SK-N-SH treated with all-trans-retinoic acid at 6 μM for 48 hours (cell line): ENCODE results near the gene SFT2D3.

ENCODE experiments used
- ATAC-seq: fragments of 200-7000 bp; cut with Tn5 transposase; 3 replicates; pipeline ENCODE4 v1.9.1; 2020; ENCODE audit warnings: mild to moderate bottlenecking, moderate library complexity
- ARNTL ChIP-seq: fragments of 450-650 bp; formaldehyde crosslinking; IDR thresholded peaks from 2 replicates; pipeline ENCODE4 v1.5.0; 2020; ENCODE audit warnings: low read depth, mild to moderate bottlenecking, moderate library complexity, borderline replicate concordance
- BACH2 ChIP-seq: fragments of 250-450 bp; sonication (Bioruptor Pico); IDR thresholded peaks from 2 replicates; pipeline ENCODE4 v1.9.0; 2021; ENCODE audit warnings: mild to moderate bottlenecking, borderline replicate concordance
- CSDC2 ChIP-seq: fragments of 250-450 bp; sonication (Bioruptor Pico); IDR thresholded peaks from 2 replicates; pipeline ENCODE4 v1.5.0; 2020; ENCODE audit warnings: mild to moderate bottlenecking, moderate library complexity
- ISL1 ChIP-seq: fragments of 250-450 bp; sonication (Bioruptor Pico); IDR thresholded peaks from 2 replicates; pipeline ENCODE4 v2.1.2; 2022; ENCODE audit warnings: mild to moderate bottlenecking, moderate library complexity
- OSR1 ChIP-seq: fragments of 250-450 bp; sonication (Bioruptor Pico); IDR thresholded peaks from 2 replicates; pipeline ENCODE4 v1.8.0; 2022; ENCODE audit warnings: moderate library complexity, mild to moderate bottlenecking, inconsistent platforms
- RARB ChIP-seq: fragments of 250-450 bp; sonication (Bioruptor Pico); IDR thresholded peaks from 2 replicates; pipeline ENCODE4 v1.8.0; 2021; ENCODE audit warnings: mild to moderate bottlenecking, moderate library complexity
- SNAI2 ChIP-seq: fragments of 250-450 bp; sonication (Bioruptor Pico); IDR thresholded peaks from 2 replicates; pipeline ENCODE4 v1.5.0; 2020; ENCODE audit warnings: mild to moderate bottlenecking, moderate library complexity
- TCF4 ChIP-seq: fragments of 250-450 bp; sonication (Bioruptor Pico); IDR thresholded peaks from 2 replicates; pipeline ENCODE4 v1.8.0; 2021; ENCODE audit warnings: mild to moderate bottlenecking, moderate library complexity, borderline replicate concordance
- TOX ChIP-seq: fragments of 250-450 bp; sonication (Bioruptor Pico); IDR thresholded peaks from 2 replicates; pipeline ENCODE4 v1.8.0; 2021; ENCODE audit warnings: mild to moderate bottlenecking, moderate library complexity, borderline replicate concordance
- ZC3H10 ChIP-seq: fragments of 250-450 bp; sonication (Bioruptor Pico); IDR thresholded peaks from 2 replicates; pipeline ENCODE4 v1.5.1; 2021; ENCODE audit warnings: mild to moderate bottlenecking, moderate library complexity
- ZFP3 ChIP-seq: fragments of 250-450 bp; sonication (Bioruptor Pico); IDR thresholded peaks from 2 replicates; pipeline ENCODE4 v1.5.0; 2020; ENCODE audit warnings: mild to moderate bottlenecking, moderate library complexity
- ZNF565 ChIP-seq: fragments of 450-650 bp; formaldehyde crosslinking; conservative IDR thresholded peaks from 2 replicates; pipeline ENCODE4 v1.5.0; 2020; ENCODE audit warnings: low read depth, mild to moderate bottlenecking, moderate library complexity
- ZNF70 ChIP-seq: fragments of 450-650 bp; formaldehyde crosslinking; IDR thresholded peaks from 2 replicates; pipeline ENCODE4 v1.5.0; 2020; ENCODE audit warnings: mild to moderate bottlenecking, moderate library complexity
- ZNF8 ChIP-seq: fragments of 450-650 bp; formaldehyde crosslinking; IDR thresholded peaks from 2 replicates; pipeline ENCODE4 v1.5.0; 2020; ENCODE audit warnings: mild to moderate bottlenecking, moderate library complexity
- TF ChIP-seq, protein P1 (sequence below): fragments of 250-450 bp; sonication (Bioruptor Pico); IDR thresholded peaks from 2 replicates; pipeline ENCODE4 v1.8.0; 2021; ENCODE audit warnings: low read depth, mild to moderate bottlenecking, moderate library complexity, borderline replicate concordance
- TF ChIP-seq, protein P2 (sequence below): fragments of 250-450 bp; sonication (Bioruptor Pico); IDR thresholded peaks from 2 replicates; pipeline ENCODE4 v1.5.0; 2020; ENCODE audit warnings: mild to moderate bottlenecking, moderate library complexity
- TF ChIP-seq, protein P3 (sequence below): fragments of 250-450 bp; sonication (Bioruptor Pico); IDR thresholded peaks from 2 replicates; pipeline ENCODE4 v1.8.0; 2020; ENCODE audit warnings: mild to moderate bottlenecking, moderate library complexity, borderline replicate concordance
- TF ChIP-seq, protein P4 (sequence below): fragments of 250-450 bp; sonication (Bioruptor Pico); IDR thresholded peaks from 2 replicates; pipeline ENCODE4 v1.5.1; 2020; ENCODE audit warnings: low read depth, mild to moderate bottlenecking, moderate library complexity

The SFT2D3 gene

DNA sequence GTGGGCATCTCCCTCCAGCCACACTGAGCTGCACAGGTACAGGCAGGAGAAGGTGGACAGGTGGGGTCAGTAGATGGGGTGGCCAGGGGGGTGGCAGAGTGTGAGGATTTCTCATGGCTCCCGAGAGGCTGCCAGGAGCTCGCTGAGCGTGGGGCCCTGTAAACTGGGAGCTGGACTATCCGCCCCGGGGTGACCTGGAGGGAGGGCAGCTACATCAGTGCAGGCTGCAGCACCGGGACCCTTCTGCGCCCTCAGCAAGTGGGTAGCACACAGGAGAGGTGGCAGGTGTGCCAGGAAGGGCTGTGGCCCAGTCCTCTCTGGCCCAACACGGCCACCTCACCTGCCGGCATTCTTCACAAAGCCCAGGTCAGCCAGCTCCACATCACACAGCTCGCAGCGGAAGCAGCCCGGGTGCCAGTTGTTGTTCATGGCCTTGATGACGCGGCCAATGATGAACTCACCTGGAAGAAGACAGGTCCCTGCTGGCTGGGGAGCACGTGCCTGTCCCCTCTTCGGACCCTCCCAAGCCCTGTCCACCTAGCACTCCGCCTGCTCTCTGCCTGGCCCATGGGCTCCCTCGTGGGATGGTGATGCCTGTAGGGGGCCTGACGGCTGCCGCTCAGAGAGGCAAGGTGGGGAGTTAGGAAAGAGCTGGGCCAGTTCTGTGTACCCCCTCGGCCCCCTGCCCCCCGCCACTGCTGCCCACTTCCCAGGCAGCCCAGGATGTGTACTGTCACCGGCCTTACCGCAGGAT, 47.0 kb upstream of the SFT2D3 start:
- TF ChIP-seq ZNF70 (CRISPR knock-in tag) (no peak), ARNTL (CRISPR knock-in tag) (no peak), TOX (no peak), ZNF8 (CRISPR knock-in tag) (no peak), ZNF565 (CRISPR knock-in tag) (no peak), ISL1 (CRISPR knock-in tag) (no peak), BACH2 (CRISPR knock-in tag) (no peak), OSR1 (CRISPR knock-in tag) (no peak), RARB (CRISPR knock-in tag) (no peak), TCF4 (CRISPR knock-in tag) (no peak)
- TF ChIP-seq, protein P1, sequence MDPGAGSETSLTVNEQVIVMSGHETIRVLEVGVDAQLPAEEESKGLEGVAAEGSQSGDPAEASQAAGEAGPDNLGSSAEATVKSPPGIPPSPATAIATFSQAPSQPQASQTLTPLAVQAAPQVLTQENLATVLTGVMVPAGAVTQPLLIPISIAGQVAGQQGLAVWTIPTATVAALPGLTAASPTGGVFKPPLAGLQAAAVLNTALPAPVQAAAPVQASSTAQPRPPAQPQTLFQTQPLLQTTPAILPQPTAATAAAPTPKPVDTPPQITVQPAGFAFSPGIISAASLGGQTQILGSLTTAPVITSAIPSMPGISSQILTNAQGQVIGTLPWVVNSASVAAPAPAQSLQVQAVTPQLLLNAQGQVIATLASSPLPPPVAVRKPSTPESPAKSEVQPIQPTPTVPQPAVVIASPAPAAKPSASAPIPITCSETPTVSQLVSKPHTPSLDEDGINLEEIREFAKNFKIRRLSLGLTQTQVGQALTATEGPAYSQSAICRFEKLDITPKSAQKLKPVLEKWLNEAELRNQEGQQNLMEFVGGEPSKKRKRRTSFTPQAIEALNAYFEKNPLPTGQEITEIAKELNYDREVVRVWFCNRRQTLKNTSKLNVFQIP (CRISPR knock-in tag), result no peak
- TF ChIP-seq, protein P2, sequence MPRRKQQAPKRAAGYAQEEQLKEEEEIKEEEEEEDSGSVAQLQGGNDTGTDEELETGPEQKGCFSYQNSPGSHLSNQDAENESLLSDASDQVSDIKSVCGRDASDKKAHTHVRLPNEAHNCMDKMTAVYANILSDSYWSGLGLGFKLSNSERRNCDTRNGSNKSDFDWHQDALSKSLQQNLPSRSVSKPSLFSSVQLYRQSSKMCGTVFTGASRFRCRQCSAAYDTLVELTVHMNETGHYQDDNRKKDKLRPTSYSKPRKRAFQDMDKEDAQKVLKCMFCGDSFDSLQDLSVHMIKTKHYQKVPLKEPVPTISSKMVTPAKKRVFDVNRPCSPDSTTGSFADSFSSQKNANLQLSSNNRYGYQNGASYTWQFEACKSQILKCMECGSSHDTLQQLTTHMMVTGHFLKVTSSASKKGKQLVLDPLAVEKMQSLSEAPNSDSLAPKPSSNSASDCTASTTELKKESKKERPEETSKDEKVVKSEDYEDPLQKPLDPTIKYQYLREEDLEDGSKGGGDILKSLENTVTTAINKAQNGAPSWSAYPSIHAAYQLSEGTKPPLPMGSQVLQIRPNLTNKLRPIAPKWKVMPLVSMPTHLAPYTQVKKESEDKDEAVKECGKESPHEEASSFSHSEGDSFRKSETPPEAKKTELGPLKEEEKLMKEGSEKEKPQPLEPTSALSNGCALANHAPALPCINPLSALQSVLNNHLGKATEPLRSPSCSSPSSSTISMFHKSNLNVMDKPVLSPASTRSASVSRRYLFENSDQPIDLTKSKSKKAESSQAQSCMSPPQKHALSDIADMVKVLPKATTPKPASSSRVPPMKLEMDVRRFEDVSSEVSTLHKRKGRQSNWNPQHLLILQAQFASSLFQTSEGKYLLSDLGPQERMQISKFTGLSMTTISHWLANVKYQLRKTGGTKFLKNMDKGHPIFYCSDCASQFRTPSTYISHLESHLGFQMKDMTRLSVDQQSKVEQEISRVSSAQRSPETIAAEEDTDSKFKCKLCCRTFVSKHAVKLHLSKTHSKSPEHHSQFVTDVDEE (CRISPR knock-in tag), result no peak
- TF ChIP-seq, protein P3, sequence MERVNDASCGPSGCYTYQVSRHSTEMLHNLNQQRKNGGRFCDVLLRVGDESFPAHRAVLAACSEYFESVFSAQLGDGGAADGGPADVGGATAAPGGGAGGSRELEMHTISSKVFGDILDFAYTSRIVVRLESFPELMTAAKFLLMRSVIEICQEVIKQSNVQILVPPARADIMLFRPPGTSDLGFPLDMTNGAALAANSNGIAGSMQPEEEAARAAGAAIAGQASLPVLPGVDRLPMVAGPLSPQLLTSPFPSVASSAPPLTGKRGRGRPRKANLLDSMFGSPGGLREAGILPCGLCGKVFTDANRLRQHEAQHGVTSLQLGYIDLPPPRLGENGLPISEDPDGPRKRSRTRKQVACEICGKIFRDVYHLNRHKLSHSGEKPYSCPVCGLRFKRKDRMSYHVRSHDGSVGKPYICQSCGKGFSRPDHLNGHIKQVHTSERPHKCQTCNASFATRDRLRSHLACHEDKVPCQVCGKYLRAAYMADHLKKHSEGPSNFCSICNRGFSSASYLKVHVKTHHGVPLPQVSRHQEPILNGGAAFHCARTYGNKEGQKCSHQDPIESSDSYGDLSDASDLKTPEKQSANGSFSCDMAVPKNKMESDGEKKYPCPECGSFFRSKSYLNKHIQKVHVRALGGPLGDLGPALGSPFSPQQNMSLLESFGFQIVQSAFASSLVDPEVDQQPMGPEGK (CRISPR knock-in tag), result no peak
- TF ChIP-seq, protein P4, sequence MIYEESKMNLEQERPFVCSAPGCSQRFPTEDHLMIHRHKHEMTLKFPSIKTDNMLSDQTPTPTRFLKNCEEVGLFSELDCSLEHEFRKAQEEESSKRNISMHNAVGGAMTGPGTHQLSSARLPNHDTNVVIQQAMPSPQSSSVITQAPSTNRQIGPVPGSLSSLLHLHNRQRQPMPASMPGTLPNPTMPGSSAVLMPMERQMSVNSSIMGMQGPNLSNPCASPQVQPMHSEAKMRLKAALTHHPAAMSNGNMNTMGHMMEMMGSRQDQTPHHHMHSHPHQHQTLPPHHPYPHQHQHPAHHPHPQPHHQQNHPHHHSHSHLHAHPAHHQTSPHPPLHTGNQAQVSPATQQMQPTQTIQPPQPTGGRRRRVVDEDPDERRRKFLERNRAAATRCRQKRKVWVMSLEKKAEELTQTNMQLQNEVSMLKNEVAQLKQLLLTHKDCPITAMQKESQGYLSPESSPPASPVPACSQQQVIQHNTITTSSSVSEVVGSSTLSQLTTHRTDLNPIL, result no peak
- no peak for ATAC-seq

DNA sequence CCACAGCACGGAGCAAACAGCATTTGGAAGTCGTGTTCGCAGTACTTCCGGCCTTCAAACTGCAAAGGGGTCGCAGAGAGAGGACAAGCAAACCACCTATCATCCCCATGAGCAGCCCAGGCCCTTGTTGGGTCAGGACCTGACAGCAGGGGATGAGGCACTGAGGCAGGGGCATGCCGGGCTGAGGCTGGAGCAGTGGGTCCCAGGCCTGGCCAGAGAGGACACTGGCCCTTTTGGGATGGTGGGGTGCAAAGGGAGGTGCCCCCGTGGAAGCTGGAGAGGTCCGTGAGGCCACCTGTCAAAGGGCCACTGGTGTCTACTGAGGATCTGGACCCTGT, 46.5 kb upstream of the SFT2D3 start:
- no peak for ATAC-seq
- no peak for TF ChIP-seq ZFP3
- no peak for TF ChIP-seq CSDC2 (CRISPR knock-in tag)

DNA sequence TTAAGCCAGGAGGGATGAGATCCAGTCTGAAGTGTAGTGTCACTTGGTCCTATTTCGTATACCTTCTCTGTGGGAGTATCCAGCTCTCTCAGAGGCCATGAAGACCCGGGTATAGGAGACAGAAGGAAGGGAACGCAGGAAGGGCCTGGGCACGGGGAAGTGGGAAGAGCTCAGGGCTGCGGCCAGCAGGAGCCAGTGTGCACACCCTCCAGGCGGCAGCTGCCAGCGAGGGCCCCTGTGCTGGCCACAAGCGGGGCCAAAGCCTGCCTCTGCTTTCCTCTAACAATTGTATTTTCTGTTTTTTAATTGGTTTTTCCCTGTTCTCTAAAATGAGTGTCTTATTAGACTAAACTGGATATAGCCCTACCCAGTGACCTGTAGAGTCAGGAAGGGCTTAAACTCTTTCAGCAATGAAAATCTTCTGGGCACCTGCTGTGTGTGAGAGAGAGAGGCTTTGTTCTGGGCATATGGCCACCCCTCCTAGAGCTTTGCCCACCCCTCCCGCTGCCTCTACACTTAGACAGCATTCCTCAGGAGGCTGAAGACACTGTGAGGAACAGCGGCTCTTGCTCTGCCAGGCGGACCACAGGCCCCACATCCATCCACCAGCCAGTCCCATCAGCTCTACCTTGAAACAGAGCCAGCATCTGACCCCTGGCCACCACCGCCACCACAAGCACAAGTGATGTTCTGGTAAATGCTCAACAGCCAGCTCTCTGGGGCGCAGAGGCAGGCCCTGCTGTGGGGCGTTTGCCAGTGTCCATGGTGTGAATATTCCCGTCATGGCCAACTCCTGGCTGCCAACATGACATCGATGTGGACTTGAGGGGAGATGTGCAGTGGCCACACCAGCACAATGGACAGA, 45.9 kb upstream of the SFT2D3 start:
- ATAC-seq, result no peak
- TF ChIP-seq RARB (CRISPR knock-in tag) (no peak), BACH2 (CRISPR knock-in tag) (no peak), TOX (no peak), OSR1 (CRISPR knock-in tag) (no peak), SNAI2 (CRISPR knock-in tag) (no peak), ZC3H10 (CRISPR knock-in tag) (no peak), ZFP3 (no peak)
- TF ChIP-seq, protein P2 (CRISPR knock-in tag), result no peak
- TF ChIP-seq, protein P3 (CRISPR knock-in tag), result no peak
